RCC 7860 (cell line): ENCODE results near the gene LIMK1.
"Not testable (repeated sequence)": the region's sequence is repeated elsewhere in the genome, so short reads cannot be mapped to it uniquely, and the experiment has no call there.

Experiments used
- DNase-seq: peaks from one replicate; pipeline ENCODE4 v3.0.0-alpha.2; 2015; ENCODE audit warnings: low spot score
- FAIRE-seq: peaks from 2 replicates; lab custom pipeline; 2012; peaks lifted over from hg19 to GRCh38; lab: Jason Lieb, UNC

LIMK1 gene

DNA sequence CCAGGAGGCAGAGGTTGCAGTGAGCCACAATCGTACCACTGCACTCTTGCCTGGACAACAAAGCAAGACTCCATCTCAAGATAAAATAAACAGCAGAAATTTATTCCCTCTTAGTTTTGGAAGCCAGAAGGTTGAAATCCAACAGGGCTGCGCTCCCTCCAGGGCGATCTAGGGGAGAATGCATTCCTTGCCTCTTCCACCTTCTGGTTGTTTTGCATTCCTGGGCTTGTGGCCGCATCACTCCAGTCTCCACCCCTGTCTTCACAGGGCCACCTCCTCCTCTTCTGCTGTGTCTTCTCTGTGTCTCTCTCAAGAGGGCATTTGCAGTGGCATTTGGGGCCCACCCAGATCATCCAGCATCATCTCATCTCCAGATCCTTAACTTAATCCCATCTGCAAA lies 36.2 kb downstream of the LIMK1 start:
- no peak for DNase-seq
- no peak for FAIRE-seq

DNA sequence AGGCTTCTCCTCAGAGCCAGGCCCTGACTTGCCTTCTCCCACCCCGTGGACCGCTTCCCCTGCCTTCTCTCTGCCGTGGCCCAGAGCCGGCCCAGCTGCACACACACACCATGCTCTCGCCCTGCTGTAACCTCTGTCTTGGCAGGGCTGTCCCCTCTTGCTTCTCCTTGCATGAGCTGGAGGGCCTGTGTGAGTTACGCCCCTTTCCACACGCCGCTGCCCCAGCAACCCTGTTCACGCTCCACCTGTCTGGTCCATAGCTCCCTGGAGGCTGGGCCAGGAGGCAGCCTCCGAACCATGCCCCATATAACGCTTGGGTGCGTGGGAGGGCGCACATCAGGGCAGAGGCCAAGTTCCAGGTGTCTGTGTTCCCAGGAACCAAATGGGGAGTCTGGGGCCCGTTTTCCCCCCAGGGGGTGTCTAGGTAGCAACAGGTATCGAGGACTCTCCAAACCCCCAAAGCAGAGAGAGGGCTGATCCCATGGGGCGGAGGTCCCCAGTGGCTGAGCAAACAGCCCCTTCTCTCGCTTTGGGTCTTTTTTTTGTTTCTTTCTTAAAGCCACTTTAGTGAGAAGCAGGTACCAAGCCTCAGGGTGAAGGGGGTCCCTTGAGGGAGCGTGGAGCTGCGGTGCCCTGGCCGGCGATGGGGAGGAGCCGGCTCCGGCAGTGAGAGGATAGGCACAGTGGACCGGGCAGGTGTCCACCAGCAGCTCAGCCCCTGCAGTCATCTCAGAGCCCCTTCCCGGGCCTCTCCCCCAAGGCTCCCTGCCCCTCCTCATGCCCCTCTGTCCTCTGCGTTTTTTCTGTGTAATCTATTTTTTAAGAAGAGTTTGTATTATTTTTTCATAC lies 38.0 kb downstream of the LIMK1 start:
- no peak for FAIRE-seq
- DNase-seq = no peak

DNA sequence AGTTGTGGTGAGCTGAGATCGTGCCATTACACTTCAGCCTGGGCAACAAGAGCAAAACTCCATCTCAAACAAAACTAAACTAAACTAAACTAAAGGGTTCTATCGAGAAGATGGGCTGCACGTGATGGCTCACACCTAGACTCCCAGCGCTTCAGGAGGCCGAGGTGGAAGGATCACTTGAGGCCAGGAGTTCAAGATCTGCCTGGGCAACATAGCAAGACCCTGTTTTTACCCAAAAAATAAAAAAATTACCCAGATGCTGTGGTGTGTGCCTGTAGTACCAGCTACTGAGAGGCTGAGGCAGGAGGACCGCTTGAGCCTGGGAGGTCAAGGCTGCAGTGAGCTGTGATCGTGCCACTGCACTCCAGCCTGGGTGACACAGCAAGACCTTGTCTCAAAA lies 40.3 kb downstream of the LIMK1 start:
- DNase-seq, FAIRE-seq: not testable (repeated sequence)

DNA sequence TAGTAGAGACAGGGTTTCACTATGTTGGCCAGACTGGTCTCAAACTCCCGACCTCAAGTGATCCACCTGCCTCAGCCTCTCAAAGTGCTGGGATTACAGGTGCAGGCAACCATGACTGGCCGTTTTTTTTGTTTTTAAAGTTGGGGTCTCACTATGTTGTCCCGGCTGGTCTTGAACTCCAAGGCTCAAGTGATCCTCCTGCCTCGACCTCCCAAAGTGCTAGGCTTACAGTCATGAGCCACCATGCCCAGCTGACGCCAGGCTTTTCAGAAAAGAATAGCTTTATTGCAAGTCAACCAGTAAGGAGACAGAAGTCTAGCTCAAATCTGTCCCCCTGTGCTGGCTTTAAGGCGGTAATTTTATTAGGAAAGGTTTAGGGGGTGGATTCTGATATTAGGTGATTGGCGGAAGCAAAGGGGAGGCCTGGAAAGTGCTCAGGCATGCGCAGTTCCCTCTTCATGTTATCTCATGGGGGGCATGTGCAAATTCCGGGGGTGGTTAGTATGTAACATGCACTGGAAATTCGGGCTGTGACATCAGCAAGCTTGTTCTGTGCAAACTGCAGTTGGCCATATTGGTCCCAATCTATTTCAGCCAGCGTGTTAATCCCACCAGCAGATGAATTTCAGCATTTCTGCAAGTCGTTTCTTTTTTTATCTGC lies 42.7 kb downstream of the LIMK1 start:
- no peak for FAIRE-seq
- no peak for DNase-seq

DNA sequence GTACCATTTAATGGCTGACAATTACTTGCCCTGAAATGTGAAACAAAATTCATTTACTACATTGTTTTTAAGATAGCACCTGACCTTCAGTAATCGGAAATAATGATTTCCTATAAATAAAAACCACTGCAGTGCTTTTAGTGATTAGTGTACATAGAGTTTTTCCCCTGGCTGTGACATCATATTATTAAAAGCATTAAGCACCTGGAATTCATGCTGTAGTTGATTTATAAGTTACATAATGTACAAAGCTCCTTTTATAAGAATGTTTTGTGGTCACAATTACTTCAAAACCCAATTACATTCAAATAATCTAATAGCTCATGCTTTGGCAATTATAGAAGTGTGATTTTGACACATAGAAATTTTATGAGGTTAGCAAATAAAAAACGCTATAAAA lies 46.3 kb downstream of the LIMK1 start:
- DNase-seq = no peak
- FAIRE-seq = no peak

DNA sequence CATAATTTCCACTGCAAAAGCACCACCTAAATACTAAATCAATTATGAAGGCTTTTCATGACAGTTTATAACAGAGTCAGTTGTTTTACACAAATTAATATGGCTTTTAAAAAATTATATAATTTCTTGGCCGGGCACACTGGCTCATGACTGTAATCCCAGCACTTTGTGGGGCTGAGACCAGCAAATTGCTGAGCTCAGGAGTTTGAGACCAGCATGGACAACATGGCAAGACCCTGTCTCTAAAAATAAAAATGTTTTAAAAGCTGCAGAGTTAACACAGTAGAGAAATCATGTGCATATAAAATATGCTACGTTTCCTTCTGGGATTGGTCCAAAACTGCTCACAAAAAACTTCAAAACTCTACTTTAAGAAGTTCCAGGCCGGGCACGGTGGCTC lies 46.9 kb downstream of the LIMK1 start:
- no peak for DNase-seq
- FAIRE-seq = no peak

DNA sequence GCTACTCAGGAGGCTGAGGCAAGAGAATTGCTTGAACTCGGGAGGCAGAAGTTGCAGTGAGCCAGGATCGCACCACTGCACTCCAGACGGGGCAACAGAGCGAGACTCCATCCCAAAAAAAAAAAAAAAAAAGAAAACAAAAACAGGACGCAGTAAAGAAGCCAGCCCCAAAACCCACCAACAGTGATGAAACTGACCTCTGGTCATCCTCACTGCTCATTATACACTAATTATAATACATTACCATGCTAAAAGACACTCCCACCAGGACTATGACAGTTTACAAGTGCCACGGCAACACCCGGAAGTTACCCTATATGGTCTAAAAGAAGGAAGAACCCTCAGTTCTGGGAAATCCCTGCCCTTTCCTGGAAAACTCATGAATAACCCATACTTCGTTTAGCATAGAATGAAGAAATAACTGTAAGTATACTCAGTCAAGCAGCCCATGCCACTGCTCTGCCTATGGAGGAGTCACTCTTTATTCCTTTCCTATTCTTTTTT lies 50.6 kb downstream of the LIMK1 start:
- no peak for DNase-seq
- FAIRE-seq = no peak

DNA sequence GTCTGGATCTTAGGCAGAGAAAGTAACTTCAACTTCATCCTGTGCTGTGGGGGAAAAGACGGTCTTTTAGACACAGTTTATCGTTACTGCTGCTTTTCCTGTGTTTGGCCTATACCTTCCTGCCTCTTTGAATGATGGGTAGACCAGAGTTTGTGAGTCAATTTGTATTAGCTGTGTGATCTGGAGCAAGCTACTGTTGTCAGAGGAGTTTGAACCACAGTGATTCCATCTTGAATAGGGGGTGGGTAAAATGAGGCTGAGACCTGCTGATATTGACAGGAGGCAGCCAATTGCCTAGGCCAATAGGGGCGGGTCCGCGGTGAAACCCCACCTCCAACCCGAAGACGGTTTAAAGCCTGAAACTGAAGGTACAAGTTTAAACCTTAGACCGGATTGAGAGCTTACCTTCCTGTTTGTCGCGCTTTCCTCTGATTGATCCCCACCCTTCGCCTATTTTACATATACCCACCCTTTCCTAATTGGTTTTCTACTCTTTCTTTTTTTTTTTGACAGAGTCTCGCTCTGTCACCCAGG lies 54.8 kb downstream of the LIMK1 start:
- FAIRE-seq (no peak), DNase-seq (no peak)

DNA sequence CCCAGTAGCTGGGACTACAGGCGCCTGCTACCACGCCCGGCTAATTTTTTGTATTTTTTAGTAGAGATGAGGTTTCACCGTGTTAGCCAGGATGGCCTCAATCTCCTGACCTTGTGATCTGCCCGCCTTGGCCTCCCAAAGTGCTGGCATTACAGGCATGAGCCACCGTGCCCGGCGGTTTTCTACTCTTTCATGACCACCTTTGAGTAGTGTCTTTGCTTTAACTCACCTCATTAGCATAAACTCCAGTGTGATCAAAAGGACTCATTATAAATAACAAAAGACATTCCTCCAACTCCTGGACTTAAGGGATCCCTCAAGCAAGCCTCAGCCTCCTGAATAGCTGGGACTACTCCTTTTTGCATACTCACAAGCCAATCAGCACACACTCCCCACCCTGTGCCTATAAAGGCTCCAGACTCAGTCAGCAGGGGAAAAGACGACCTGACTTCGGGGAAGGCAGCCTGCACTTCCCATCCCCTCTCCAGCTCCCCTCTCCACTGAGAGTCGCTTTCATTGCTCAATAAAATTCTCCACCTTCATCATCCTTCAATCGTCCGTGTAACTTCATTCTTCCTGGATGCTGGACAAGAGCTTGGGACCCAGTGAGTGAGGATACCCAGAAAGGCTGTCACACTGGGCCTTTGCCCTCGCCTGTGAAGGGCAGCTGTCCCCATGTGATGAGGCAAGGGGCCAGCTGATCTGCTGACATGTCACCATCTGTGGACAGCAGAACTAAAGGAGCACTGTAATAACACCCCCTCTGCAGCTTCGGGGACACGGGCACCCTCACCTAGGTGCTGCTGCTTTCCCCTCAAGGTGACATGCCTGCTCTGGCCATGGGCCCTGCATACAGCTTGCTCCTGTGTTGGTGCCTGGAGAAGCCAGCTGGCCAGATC lies 55.6 kb downstream of the LIMK1 start:
- FAIRE-seq (no peak), DNase-seq (no peak)

DNA sequence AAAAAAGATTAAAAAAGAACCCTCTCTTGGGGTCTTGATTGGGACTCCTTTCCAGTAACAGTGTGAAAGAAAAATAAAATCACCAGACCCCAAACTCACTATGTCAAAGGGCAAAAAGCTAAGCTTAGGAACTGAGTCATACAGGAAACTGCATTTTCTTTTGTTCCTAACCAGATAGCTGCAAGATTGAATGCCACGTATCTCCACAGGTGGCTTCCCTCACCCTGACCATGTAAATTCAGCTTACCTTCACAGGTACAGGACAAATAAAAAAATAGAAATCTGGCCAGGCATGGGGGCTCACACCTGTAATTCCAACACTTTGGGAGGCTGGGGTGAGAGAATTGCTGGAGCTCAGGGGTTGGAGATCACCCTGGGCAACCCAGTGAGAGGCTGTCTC lies 58.1 kb downstream of the LIMK1 start:
- DNase-seq = peak; percentile 31
- FAIRE-seq = no peak

DNA sequence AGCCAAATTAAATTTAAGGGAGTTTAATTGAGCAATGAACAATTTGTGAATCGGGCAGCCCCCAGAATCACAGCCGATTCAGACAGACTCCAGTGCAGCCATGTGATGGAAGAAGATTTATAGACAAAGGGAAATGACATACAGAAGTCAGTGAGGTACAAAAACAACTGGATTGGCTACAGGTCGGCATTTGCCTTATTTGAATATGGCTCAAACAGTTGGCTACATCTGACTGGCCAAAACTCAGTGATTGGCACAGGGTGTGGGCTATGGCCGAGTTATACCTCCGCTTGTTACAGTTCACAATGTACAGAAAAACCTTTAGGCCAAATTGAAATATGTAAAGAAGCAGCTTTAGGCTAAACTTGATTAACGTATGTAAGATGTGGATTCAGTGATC lies 59.8 kb downstream of the LIMK1 start:
- FAIRE-seq (no peak), DNase-seq (no peak)

DNA sequence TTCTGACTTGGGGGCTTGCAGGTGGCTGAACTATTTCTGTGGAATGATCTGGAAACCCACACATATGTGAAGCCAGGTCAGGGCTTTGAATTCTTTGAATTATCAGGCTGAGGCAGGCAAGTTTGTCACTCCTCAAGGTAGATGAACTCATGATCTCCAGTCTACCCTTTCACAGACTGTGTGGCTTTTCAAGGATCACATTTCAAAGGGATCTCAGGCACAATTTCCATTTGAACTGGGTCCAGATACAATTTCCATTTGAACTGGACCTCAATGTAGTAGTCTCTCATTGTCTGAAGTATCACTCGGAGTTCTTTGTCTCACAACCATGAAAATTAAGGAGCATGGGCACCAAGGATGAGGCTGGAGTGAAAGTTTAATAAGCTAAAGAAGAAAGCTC lies 64.9 kb downstream of the LIMK1 start:
- DNase-seq (no peak), FAIRE-seq (no peak)

DNA sequence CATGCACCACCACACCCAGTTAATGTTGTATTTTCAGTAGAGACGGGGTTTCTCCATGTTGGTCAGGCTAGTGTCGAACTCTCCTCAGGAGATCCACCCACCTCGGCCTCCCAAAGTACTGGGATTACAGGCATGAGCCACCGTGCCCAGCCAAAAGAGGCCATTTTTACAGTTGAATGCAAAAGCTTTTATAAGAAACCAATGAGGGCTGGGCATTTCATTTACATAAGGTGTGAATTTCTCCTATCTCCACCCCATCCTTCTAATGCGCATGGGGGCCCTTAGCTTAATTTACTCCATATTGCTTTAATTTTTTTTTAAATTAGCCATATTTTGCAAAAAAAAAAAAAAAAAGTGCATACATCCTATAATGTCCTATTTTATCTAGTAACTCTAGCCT lies 65.5 kb downstream of the LIMK1 start:
- no peak for FAIRE-seq
- no peak for DNase-seq

DNA sequence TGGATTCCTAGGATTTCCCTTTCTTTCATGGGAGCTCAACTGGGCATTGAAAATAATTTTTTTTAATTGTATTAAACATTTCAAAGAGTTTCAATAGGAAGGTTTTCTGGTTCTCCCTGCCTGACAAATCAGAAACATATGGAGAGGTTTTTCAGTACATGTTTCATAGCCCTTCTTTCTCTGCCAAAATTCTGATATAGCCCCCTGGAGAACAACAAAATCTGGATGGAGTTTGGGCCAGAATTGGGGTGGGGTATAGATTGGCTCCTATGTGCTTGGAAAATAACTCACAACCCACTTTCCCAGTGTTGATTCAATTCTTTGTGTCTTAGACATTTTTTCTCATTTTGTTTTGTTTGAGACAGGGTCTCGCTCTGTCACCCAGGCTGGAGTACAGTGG lies 66.0 kb downstream of the LIMK1 start:
- FAIRE-seq (no peak), DNase-seq (no peak)

DNA sequence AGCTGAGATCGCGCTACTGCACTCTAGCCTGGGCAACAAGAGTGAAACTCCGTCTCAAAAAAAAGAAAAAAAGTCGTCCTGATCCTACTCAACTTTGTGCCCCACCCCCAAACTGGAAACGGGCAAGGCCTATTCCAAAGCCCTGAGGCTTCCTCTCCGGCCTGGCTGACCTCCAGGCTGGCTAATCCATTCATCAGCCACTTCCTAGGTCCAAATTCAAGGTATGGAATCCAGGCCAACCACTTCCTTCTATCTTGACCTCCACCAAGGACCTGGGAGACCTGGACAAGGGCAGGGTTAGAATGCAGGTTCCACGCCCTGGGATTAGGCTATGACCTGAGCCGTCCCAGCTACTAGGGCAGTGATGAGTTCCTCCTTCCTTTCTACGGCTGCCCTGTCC lies 70.1 kb downstream of the LIMK1 start:
- FAIRE-seq (no peak), DNase-seq (no peak)

DNA sequence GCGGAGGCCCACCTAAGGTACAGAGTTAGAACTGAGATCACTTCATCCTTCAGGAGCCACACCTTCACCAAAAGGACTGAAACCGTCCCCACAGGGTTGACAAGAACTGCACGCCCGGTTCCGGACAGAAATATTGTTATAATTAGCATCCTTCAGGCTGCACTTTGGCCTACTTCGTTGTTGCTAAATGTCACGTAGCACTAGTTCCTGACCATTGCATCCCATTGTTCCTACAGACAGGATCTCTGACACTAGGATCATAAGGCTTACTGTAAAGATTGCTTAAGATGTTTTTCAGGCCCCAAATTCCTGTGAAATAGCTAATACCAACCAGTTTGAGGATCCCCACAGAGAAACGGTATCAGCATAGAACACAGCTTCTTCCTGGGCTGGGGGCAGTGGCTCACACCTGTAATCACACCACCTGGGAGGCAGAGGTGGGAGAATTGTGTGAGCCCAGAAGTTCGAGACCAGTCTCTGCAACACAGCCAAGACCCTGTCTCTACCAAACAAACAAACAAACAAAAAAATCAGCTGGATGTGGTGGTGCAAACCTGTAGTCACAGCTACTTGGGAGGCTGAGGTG lies 72.3 kb downstream of the LIMK1 start:
- FAIRE-seq = no peak

DNA sequence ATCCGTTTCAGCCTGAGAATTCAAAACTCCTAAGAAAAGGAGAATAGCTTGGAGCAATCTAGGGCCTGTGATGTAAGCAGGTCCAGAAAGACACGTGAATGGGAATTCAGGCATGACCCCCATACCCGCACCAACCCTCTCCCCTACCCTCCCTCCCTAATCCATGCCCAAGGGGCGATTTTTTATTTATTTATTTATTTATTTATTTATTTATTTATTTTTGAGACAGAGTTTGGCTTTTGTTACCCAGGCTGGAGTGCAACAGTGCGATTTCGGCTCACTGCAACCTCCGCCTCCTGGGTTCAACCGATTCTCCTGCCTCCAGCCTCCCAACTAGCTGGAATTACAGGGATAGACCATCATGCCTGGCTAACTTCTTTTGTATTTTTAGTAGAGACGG lies 74.0 kb downstream of the LIMK1 start:
- DNase-seq (no peak), FAIRE-seq (no peak)

More for the DNA sequence above, 72.3 kb downstream of the LIMK1 start:
- no peak for DNase-seq

DNA sequence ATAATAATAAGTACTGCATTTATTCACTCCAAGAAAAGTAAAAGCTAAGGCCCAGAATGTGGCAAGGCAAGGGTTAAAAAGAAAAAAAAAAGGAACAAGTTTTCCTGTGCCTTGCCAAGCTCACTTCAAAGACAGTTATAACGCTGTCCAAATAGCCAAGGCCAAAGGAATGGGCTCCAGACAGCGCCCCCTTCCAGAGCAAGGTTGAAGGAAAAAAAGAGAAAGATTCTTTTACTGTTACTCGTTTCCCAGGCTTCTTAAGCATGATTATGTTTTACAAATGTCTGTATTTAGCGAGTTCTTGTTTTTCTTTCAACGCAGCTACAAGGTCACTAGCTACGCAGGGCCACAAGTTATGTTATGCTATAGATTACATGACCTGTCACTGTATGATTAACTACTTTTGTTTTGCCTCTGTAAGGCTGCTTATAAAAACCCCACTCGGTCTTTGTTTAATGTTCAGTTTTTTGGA lies 81.4 kb downstream of the LIMK1 start:
- no peak for FAIRE-seq

DNA sequence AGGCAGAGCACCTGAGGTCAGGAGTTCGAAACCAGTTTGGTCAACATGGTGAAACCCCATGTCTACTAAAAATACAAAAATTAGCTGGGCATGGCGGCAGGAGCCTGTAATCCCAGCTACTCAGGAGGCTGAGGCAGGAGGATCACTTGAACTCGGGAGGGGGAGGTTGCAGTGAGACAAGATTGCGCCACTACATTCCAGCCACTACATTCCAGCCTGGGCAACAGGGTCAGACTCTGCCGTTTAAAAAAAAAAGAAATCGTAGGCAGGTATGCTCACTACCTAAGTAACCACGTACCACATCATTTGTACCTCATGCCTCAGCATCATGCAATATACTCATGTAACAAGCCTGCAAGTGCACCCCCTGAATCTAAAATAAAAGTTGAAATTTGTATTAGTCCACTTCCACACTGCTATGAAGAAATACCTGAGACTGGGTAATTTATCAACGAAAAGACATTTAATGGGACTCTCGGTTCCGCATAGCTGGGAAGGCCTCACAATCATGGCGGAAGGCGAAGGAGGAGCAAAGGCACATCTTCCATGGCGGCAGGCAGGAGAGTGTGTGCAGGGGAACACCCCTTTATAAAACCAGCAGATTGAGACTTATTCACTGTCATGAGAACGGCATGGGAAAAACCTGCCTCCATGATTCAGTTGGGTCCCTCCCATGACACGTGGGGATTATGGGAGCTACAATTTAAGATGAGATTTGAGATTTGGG lies 82.4 kb downstream of the LIMK1 start:
- no peak for FAIRE-seq
- DNase-seq = no peak

More for the DNA sequence above, 81.4 kb downstream of the LIMK1 start:
- DNase-seq = no peak

DNA sequence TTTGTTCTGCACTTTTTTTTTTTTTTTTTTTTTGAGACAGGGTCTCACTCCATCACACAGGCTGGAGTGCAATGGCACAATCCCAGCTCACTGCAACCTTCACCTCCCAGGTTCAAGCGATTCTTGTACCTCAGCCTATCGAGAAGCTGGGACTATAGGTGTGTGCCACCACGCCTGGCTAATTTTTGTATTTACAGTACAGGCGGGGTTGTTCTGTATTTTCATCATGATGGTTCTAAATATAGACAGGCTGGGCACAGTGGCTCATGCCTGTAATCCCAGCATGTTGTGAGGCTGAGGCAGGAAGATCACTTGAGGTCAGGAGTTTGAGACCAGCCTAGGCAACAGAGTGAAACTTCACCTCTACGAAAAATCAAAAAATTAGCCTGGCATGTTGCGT lies 83.7 kb downstream of the LIMK1 start:
- not testable (repeated sequence) for DNase-seq, FAIRE-seq
